Fibroblast of villous mesenchyme (primary cell): ENCODE measurements around the gene AP2M1. TPM values are rescaled to one million over a fixed set of nuclear protein-coding genes. Genes with fewer than 3 reads are reported as not detected.

Experiments used
- DNase-seq: peaks from one replicate; pipeline ENCODE4 v3.0.0-alpha.2; 2010; ENCODE audit warnings: low read depth
- H3K4me3 ChIP-seq: 2 replicates; pipeline ENCODE4 v1.5.1; 2011; ENCODE audit warnings: low read depth, mild to moderate bottlenecking, low read length
- total RNA-seq: library from RNA; depleted of rRNA; stranded (reverse); fragments of >200 nt; gene quantifications from 2 replicates; pipeline ENCODE4 v1.2.3, GENCODE V29; 2012
- TF ChIP-seq, protein P1 (sequence below): IDR thresholded peaks from 2 replicates; pipeline ENCODE4 v1.5.1; 2012; ENCODE audit warnings: low read depth, mild to moderate bottlenecking, low read length; ENCODE audit not compliant: insufficient read depth

AP2M1 gene
- total RNA-seq, 1 donor: 469 TPM

DNA sequence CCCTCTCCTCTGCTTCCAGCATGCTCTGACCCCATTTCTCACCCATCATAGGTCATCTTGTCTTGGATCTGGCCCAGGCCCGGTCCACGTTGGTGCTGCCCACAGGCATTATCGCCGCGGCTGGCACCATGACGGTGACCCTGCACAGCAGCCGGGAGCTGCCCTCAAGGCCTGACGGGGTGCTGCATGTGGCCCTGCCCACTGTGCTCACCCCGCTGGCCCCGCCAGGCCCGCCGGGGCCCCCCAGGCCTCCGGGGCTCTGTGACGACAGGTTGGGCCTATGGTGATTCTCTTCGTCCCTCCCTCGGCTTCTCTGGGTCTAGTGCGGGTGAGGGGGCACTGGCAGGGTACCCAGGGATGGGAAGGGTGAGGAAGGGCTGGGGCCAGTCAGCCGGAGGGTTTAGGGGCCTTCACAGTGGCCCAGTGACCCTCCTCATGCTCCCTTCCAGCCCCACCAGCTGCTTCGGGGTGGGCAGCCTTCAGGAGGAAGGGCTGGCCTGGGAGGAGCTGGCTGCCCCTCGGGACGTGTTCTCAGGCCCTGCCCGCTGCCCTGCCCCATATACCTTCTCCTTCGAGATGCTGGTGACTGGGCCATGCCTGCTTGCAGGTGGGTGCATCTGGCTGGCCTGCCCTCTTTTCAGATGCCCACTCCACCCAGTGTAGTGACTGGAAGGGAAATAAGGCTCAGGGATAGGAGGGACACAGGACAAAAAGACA lies 58.6 kb downstream of the AP2M1 start:
- no peak for DNase-seq
- H3K4me3 ChIP-seq: no peak overlapping the region
- TF ChIP-seq, protein P1, sequence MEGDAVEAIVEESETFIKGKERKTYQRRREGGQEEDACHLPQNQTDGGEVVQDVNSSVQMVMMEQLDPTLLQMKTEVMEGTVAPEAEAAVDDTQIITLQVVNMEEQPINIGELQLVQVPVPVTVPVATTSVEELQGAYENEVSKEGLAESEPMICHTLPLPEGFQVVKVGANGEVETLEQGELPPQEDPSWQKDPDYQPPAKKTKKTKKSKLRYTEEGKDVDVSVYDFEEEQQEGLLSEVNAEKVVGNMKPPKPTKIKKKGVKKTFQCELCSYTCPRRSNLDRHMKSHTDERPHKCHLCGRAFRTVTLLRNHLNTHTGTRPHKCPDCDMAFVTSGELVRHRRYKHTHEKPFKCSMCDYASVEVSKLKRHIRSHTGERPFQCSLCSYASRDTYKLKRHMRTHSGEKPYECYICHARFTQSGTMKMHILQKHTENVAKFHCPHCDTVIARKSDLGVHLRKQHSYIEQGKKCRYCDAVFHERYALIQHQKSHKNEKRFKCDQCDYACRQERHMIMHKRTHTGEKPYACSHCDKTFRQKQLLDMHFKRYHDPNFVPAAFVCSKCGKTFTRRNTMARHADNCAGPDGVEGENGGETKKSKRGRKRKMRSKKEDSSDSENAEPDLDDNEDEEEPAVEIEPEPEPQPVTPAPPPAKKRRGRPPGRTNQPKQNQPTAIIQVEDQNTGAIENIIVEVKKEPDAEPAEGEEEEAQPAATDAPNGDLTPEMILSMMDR: no peak

Other genes with a start within 250 kb of the AP2M1 start
- gene ABCC5, start 157.0 kb upstream of the AP2M1 start, total RNA-seq: 13.2 and 23.3 TPM in 2 replicates
- not detected in 2 replicates for gene HTR3D, start 143.1 kb upstream of the AP2M1 start, total RNA-seq
- gene HTR3C, start 121.8 kb upstream of the AP2M1 start, total RNA-seq: not detected in 2 replicates
- not detected in 2 replicates for gene HTR3E, start 77.8 kb upstream of the AP2M1 start, total RNA-seq
- gene EIF2B5, start 39.5 kb upstream of the AP2M1 start, total RNA-seq: 28.0 and 30.7 TPM in 2 replicates
- 39.3 and 46.1 TPM in 2 replicates for gene DVL3, start 19.5 kb upstream of the AP2M1 start, total RNA-seq
- gene ABCF3, start 11.3 kb downstream of the AP2M1 start, total RNA-seq: 33.5 and 51.0 TPM in 2 replicates
- gene VWA5B2, start 54.7 kb downstream of the AP2M1 start, total RNA-seq: not detected in 2 replicates
- gene ALG3, start 74.1 kb downstream of the AP2M1 start, total RNA-seq: 28.7 and 41.0 TPM in 2 replicates
- gene EEF1AKMT4, start 74.8 kb downstream of the AP2M1 start, total RNA-seq: 3.9 and 5.6 TPM in 2 replicates
- under 0.01 TPM in 1 of 2 replicates, not detected in the other for gene CAMK2N2, start 86.7 kb downstream of the AP2M1 start, total RNA-seq
- not detected in 2 replicates for gene ECE2, start 101.2 kb downstream of the AP2M1 start, total RNA-seq
- gene PSMD2, start 124.4 kb downstream of the AP2M1 start, total RNA-seq: 364 and 388 TPM in 2 replicates
- gene EIF4G1, start 139.8 kb downstream of the AP2M1 start, total RNA-seq: 252 and 288 TPM in 2 replicates
- 13.9 and 17.3 TPM in 2 replicates for gene FAM131A, start 162.7 kb downstream of the AP2M1 start, total RNA-seq
- gene CLCN2, start 186.8 kb downstream of the AP2M1 start, total RNA-seq: 4.2 and 6.0 TPM in 2 replicates
- 39.6 and 61.3 TPM in 2 replicates for gene POLR2H, start 186.9 kb downstream of the AP2M1 start, total RNA-seq
- gene THPO, start 203.4 kb downstream of the AP2M1 start, total RNA-seq: 0.32 and 0.86 TPM in 2 replicates
- gene CHRD, start 205.2 kb downstream of the AP2M1 start, total RNA-seq: 1.7 and 3.5 TPM in 2 replicates